Epithelial cell of proximal tubule (primary cell): ENCODE measurements around the gene OAS2. TPM values are rescaled to one million over a fixed set of nuclear protein-coding genes. Genes with fewer than 3 reads are reported as not detected.
A peak's percentile ranks its signal among the peaks of the same experiment; 100 is the strongest.

ENCODE experiments used
- DNase-seq: peaks from one replicate; pipeline ENCODE4 v3.0.0-alpha.2; 2011; ENCODE audit warnings: low read depth
- H3K4me3 ChIP-seq: 2 replicates; pipeline ENCODE4 v1.5.1; 2011; ENCODE audit warnings: low read depth, mild to moderate bottlenecking, low read length
- total RNA-seq: library from RNA; depleted of rRNA; stranded (reverse); fragments of >200 nt; gene quantifications from 2 replicates; pipeline ENCODE4 v1.2.3, GENCODE V29; 2015
- TF ChIP-seq, protein P1 (sequence below): conservative IDR thresholded peaks from 2 replicates; pipeline ENCODE4 v1.5.1; 2012; ENCODE audit warnings: low read depth, mild to moderate bottlenecking, low read length

Gene OAS2
- total RNA-seq, 1 donor from 2014 or later: 2.5 TPM

DNA sequence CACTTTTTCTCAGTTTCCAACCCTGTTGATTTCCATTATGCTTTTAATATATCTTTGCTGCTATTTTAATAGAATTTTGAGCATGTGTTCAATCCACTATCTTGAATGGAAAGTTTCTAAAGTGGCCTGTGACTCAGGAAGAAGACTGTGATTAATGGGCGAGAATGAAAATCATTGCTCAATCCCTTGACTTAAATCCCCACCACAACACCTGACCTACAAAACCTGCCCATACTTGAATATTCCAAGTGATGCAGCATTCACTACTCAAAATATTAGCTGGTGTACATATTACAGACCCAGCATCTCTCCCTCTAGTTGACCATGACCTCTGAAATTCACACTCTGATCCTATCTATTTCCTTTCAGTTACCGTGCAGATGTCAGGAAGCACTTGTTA is 41.4 kb upstream of the OAS2 start:
- TF ChIP-seq, protein P1, sequence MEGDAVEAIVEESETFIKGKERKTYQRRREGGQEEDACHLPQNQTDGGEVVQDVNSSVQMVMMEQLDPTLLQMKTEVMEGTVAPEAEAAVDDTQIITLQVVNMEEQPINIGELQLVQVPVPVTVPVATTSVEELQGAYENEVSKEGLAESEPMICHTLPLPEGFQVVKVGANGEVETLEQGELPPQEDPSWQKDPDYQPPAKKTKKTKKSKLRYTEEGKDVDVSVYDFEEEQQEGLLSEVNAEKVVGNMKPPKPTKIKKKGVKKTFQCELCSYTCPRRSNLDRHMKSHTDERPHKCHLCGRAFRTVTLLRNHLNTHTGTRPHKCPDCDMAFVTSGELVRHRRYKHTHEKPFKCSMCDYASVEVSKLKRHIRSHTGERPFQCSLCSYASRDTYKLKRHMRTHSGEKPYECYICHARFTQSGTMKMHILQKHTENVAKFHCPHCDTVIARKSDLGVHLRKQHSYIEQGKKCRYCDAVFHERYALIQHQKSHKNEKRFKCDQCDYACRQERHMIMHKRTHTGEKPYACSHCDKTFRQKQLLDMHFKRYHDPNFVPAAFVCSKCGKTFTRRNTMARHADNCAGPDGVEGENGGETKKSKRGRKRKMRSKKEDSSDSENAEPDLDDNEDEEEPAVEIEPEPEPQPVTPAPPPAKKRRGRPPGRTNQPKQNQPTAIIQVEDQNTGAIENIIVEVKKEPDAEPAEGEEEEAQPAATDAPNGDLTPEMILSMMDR: no peak
- no peak for DNase-seq

DNA sequence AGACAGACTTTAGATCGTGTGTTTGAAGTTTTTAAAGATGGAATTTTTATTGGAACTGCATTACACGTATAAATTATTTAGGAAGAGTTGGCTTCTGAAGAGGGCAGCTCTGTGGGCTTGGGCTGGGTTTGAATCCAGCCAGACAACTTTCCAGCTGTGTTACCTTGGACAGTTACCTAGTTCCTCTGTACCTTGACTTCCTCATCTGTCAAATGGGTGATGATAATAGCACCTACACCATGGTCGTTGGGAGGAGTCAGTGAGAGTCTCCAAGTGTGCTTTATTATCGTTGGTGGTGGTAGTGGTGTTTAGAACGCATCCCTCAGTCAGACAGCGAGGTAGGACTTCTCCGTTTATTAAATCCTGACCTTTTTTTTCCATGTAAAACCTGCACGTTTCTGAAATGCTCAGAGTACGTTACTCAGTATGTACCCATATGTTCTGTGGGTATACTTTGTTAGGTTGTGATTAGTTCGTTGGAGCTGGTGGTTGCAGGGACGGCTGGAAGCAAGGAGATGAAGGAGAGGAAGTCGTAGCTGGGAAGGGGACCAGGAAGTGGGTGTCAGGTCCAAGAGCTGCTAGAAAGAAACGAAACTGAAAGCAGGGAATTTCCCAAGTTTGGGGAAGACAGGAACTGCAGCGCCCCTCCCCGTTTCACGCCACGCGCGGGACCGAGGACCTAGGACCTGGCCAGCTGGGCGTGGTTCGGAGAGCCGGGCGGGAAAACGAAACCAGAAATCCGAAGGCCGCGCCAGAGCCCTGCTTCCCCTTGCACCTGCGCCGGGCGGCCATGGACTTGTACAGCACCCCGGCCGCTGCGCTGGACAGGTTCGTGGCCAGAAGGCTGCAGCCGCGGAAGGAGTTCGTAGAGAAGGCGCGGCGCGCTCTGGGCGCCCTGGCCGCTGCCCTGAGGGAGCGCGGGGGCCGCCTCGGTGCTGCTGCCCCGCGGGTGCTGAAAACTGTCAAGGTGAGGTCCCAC is 40.3 kb upstream of the OAS2 start, which contains the start of gene OAS3:
Gene OAS3 (plus strand): TSS at position 734 of the 979 bp plus-strand sequence. CDS start 57 bp downstream, at position 791.
- no peak for DNase-seq
- H3K4me3 ChIP-seq: peak within 1 kb of the TSS; percentile 80
- TF ChIP-seq, protein P1: no peak

More for the DNA sequence above, 41.4 kb upstream of the OAS2 start:
- H3K4me3 ChIP-seq: no peak overlapping the region

DNA sequence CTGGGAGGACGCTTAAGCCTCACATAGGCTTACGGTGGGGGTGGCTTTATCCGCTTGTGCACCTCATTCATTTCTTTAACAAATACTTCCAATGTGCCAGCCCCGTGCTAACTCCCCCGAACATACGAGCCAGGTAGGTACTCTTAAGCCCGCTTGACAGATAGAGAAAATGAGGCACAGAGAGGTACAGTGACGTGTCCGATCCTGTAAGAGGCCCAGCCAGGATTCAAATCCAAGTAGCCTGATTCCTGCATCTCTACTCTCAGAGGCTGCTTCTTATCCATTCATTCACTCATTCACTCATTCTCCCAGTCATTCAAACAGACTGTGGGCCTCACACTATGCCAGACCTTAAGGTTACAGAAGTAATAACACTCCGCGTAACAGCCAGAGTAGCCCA is 39.6 kb upstream of the OAS2 start:
- TF ChIP-seq, protein P1: no peak
- peak overlapping the region; percentile 80 for H3K4me3 ChIP-seq
- no peak for DNase-seq

DNA sequence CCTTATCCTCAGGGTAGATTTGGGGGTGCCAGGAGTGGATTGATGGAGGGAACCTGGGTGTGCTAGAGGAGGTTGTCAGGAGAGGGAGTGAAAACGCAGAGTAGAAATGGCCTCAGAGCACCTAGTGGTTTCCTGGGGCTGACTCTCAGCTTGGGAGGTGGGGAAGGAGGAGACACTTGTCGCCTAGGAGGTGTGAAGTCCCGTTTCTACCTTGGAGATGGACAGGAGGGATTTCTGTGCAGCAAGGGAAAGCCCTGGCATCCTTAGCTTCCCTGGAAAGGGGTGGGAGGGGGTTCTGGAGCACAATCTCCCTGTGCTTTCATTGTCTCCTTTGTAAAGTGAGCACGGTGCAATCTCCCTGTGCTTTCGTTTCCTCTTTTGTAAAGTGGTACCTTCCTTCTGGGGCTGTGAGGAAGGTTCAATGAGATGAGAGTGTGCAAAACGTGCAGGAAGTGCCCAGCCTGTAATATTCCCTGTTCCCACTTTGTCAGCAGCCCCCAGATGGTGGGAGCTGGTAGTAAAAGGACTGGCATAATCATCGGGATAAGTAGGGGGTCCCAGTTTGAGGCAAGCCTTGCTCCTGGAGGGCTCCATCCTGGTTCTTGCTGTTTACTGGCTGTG is 38.4 kb upstream of the OAS2 start:
- H3K4me3 ChIP-seq: no peak overlapping the region
- TF ChIP-seq, protein P1: no peak
- DNase-seq: no peak

DNA sequence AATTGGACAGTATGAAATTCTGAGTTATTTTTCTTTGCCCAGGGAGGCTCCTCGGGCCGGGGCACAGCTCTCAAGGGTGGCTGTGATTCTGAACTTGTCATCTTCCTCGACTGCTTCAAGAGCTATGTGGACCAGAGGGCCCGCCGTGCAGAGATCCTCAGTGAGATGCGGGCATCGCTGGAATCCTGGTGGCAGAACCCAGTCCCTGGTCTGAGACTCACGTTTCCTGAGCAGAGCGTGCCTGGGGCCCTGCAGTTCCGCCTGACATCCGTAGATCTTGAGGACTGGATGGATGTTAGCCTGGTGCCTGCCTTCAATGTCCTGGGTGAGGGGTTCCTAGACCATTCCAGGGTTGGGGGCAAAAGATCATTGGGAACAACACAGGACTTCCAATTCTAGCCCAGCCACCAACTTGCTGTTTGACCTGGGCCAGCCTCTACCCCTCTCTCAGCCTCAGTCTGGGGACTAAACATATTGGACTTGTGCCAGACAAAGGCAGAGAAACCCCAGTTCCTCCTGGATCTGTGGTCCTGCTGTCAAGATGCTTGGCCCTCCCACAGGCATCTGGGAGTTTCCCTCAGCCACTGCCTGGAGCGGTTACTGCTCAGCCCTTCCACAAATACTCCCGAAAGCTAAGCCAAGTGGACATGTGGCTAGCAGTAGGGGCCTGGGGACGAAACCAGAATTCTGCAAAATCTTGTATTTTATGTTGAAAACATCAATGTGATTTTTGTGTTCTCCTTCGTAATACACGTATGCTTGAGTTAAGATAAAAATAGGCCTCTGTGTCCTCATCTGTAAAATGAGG is 36.6 kb upstream of the OAS2 start:
- TF ChIP-seq, protein P1: no peak
- DNase-seq: no peak
- H3K4me3 ChIP-seq: no peak overlapping the region

DNA sequence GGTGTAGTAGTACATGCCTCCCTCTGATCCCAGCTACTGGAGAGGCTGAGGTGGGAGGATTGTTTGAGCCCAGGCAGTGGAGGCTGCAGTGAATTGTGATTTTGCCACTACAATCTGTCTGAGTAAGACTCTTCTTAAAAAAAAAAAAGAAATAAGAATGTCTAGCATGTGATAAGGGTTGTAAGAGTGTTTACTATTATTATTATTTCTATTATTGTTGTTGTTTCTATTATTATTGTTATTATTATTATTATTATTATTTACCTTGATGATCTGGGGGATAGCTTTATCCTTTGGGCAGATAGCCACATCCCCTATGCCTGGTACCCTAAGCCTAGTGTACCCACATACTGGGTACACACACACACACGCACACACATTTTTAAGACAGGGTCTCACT is 35.7 kb upstream of the OAS2 start:
- TF ChIP-seq, protein P1: no peak
- no peak for DNase-seq
- H3K4me3 ChIP-seq: no peak overlapping the region
